HepG2 (cell line): Measurements from ENCODE around the gene SLC22A23. TPM values are rescaled to one million over a fixed set of nuclear protein-coding genes. Genes with fewer than 3 reads are reported as not detected.
A peak's percentile ranks its signal among the peaks of the same experiment; 100 is the strongest.

Experiments used
- CBX2 ChIP-seq, 2 experiments: fragments of 200-600 bp in 1 of 2; sonication (generic); formaldehyde crosslinking in 1 of 2; IDR thresholded peaks; 2 replicates each; pipeline versions ENCODE4 v1.7.0 to v1.8.1; 2018 to 2022; ENCODE audit warnings: low read depth in 2 of 2, low read length in 1 of 2, mild to moderate bottlenecking in 1 of 2, missing genetic modification reagents in 1 of 2
- CENPX ChIP-seq: sonication (generic); formaldehyde crosslinking; IDR thresholded peaks from 2 replicates; pipeline ENCODE4 v1.9.0; 2021; ENCODE audit warnings: mild to moderate bottlenecking, missing genetic modification reagents, moderate library complexity
- DPF2 ChIP-seq: sonication (generic); formaldehyde crosslinking; IDR thresholded peaks from 2 replicates; pipeline ENCODE4 v1.4.0; 2020; ENCODE audit warnings: mild to moderate bottlenecking, low read depth, missing genetic modification reagents, borderline replicate concordance
- ELF3 ChIP-seq: IDR thresholded peaks from 2 replicates; pipeline ENCODE4 v1.6.1; 2016; ENCODE audit warnings: missing genetic modification reagents, missing compliant biosample characterization
- HMG20B ChIP-seq: conservative IDR thresholded peaks from 2 replicates; pipeline ENCODE4 v1.6.1; 2016; ENCODE audit warnings: missing genetic modification reagents, missing compliant biosample characterization
- IRX3 ChIP-seq: sonication (generic); formaldehyde crosslinking; IDR thresholded peaks from 2 replicates; pipeline ENCODE4 v1.8.1; 2023; ENCODE audit warnings: mild to moderate bottlenecking, low read depth, missing genetic modification reagents, borderline replicate concordance
- SNAPC2 ChIP-seq: sonication (generic); formaldehyde crosslinking; IDR thresholded peaks from 2 replicates; pipeline ENCODE4 v1.8.1; 2022; ENCODE audit warnings: mild to moderate bottlenecking, missing genetic modification reagents
- YEATS4 ChIP-seq: sonication (generic); formaldehyde crosslinking; IDR thresholded peaks from 2 replicates; pipeline ENCODE4 v1.4.0; 2020; ENCODE audit warnings: missing genetic modification reagents, borderline replicate concordance
- ZNF331 ChIP-seq: sonication (generic); formaldehyde crosslinking; IDR thresholded peaks from 2 replicates; pipeline ENCODE4 v1.4.0; 2020; ENCODE audit warnings: missing genetic modification reagents
- ZNF546 ChIP-seq: sonication (generic); formaldehyde crosslinking; conservative IDR thresholded peaks from 2 replicates; pipeline ENCODE4 v1.8.1; 2023; ENCODE audit warnings: mild to moderate bottlenecking, missing genetic modification reagents
- ZNF660 ChIP-seq: sonication (generic); formaldehyde crosslinking; IDR thresholded peaks from 2 replicates; pipeline ENCODE4 v1.5.1; 2020; ENCODE audit warnings: mild to moderate bottlenecking, low read depth, missing genetic modification reagents, borderline replicate concordance
- ZNF775 ChIP-seq: sonication (generic); formaldehyde crosslinking; IDR thresholded peaks from 2 replicates; pipeline ENCODE4 v1.4.0; 2020; ENCODE audit warnings: missing genetic modification reagents, mild to moderate bottlenecking, moderate library complexity, borderline replicate concordance
- polyA plus RNA-seq, 8 experiments: library from polyadenylated mRNA; depleted of rRNA in 3 of 8; stranded (reverse) in 7 of 8; unstranded in 1 of 8; fragments of >200 nt; fragmentation: Illumina TruSeq in 4 of 8; extraction: Trizol in 4 of 8; gene quantifications; 2 replicates each; pipeline versions ENCODE4 v1.2.1 to v1.2.3, GENCODE V29; 2011 to 2016; ENCODE audit warnings: low read depth in 4 of 8, missing spikeins in 1 of 8, mixed read lengths in 1 of 8; ENCODE audit not compliant: insufficient read depth in 1 of 8
- total RNA-seq, 5 experiments: library from RNA; depleted of rRNA; stranded (reverse); fragments of >200 nt; fragmentation: Illumina TruSeq; extraction: Trizol; gene quantifications; 2 replicates each; pipeline ENCODE4 v1.2.3, GENCODE V29; 2016; ENCODE audit warnings: low read depth in 1 of 5
- TF ChIP-seq, protein P1 (sequence below): sonication (generic); formaldehyde crosslinking; IDR thresholded peaks from 2 replicates; pipeline ENCODE4 v1.4.0; 2020; ENCODE audit warnings: missing genetic modification reagents
- TF ChIP-seq, protein P2 (sequence below): sonication (generic); formaldehyde crosslinking; IDR thresholded peaks from 2 replicates; pipeline ENCODE4 v1.4.0; 2020; ENCODE audit warnings: low read depth, mild to moderate bottlenecking, missing genetic modification reagents
- TF ChIP-seq, protein P3 (sequence below): sonication (generic); formaldehyde crosslinking; IDR thresholded peaks from 2 replicates; pipeline ENCODE4 v1.4.0; 2020; ENCODE audit warnings: missing genetic modification reagents
- TF ChIP-seq, protein P4 (sequence below): sonication (generic); formaldehyde crosslinking; IDR thresholded peaks from 2 replicates; pipeline ENCODE4 v1.5.1; 2020; ENCODE audit warnings: mild to moderate bottlenecking, moderate library complexity, missing genetic modification reagents
- TF ChIP-seq, protein P5 (sequence below): sonication (generic); formaldehyde crosslinking; IDR thresholded peaks from 2 replicates; pipeline ENCODE4 v1.4.0; 2020; ENCODE audit warnings: mild to moderate bottlenecking, missing genetic modification reagents
- TF ChIP-seq, protein P6 (sequence below), 2 experiments: sonication (generic) in 1 of 2; formaldehyde crosslinking in 1 of 2; IDR thresholded peaks; 2 replicates each; pipeline versions ENCODE4 v1.4.0 to v1.6.1; 2018 to 2020; ENCODE audit warnings: missing genetic modification reagents in 2 of 2, borderline replicate concordance in 1 of 2, low read depth in 1 of 2, mild to moderate bottlenecking in 1 of 2, missing biosample characterization in 1 of 2

The SLC22A23 gene
- total and polyA plus RNA-seq, 2 of the 13 experiments (the other 11 are each of a cell fraction or from before 2014, with no cell fraction given) = 11.8 to 17.5 TPM

DNA sequence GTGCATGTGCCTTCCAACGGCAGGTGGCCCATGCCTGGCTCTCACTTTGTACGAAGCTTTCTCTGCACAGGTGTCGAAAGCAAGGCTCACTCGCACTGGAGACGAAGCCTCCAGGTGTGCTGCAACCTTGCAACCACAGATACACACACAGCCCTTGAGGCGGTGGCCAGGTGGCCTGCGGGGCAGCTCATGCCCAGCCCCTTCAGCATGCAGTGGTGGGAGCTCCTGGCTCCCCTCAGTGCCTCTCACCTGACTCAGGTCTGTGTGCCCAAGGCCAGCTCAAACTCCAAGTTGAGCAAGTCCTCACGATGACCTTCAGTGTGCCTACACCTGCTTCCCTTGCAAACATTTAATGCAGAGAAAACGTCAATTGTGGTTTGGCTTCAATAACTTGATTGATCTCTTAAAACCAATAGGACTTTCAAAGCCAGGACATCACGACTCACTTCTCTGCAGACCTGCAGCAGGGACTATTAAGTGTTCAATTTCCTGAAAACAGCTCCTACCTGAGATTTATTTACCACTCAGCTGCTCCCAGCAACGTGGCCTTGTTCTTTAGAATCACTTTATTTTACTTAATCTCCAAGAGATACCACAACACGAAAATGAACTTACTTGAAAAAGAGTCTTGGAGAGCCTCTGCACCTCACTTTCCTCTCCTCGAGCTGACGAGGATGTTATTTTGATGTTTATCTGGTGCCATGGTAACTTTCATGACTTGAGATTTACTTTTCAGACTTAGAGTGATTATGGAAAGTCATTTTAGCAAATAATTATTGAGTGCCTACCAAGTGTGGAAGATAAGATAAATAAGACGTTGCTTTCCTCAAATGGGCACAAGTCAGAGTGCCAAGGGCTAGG lies 86.3 kb downstream of the SLC22A23 start (continued):
- TF ChIP-seq, protein P1, sequence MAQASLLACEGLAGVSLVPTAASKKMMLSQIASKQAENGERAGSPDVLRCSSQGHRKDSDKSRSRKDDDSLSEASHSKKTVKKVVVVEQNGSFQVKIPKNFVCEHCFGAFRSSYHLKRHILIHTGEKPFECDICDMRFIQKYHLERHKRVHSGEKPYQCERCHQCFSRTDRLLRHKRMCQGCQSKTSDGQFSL (CRISPR knock-in tag) = peak; percentile 96
- TF ChIP-seq ZNF660 (CRISPR knock-in tag) (no peak), CBX2 (IDR thresholded peaks at IDR 0.05; ENCODE audit: low read depth, low read length) (no peak), CBX2 (CRISPR knock-in tag; IDR thresholded peaks at IDR 0.05; ENCODE audit: low read depth) (peak; percentile 84; the same call in 1 of the 2 replicates), YEATS4 (CRISPR knock-in tag) (peak; percentile 64; the same call in 1 of the 2 replicates), IRX3 (CRISPR knock-in tag) (peak; percentile 76; the same call in 1 of the 2 replicates), SNAPC2 (CRISPR knock-in tag) (no peak), ELF3 (CRISPR knock-in tag) (peak; percentile 95), HMG20B (CRISPR knock-in tag) (0 out of 2 replicates have a peak, but pooled peaks have one; percentile 29), CENPX (CRISPR knock-in tag) (no peak), ZNF331 (CRISPR knock-in tag) (peak; percentile 93), DPF2 (peak; percentile 99), ZNF546 (CRISPR knock-in tag) (peak; percentile 66; the same call in 1 of the 2 replicates), ZNF775 (CRISPR knock-in tag) (no peak)
- TF ChIP-seq, protein P2, sequence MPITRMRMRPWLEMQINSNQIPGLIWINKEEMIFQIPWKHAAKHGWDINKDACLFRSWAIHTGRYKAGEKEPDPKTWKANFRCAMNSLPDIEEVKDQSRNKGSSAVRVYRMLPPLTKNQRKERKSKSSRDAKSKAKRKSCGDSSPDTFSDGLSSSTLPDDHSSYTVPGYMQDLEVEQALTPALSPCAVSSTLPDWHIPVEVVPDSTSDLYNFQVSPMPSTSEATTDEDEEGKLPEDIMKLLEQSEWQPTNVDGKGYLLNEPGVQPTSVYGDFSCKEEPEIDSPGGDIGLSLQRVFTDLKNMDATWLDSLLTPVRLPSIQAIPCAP = no peak
- TF ChIP-seq, protein P3, sequence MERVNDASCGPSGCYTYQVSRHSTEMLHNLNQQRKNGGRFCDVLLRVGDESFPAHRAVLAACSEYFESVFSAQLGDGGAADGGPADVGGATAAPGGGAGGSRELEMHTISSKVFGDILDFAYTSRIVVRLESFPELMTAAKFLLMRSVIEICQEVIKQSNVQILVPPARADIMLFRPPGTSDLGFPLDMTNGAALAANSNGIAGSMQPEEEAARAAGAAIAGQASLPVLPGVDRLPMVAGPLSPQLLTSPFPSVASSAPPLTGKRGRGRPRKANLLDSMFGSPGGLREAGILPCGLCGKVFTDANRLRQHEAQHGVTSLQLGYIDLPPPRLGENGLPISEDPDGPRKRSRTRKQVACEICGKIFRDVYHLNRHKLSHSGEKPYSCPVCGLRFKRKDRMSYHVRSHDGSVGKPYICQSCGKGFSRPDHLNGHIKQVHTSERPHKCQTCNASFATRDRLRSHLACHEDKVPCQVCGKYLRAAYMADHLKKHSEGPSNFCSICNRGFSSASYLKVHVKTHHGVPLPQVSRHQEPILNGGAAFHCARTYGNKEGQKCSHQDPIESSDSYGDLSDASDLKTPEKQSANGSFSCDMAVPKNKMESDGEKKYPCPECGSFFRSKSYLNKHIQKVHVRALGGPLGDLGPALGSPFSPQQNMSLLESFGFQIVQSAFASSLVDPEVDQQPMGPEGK (CRISPR knock-in tag) = peak; percentile 95
- TF ChIP-seq, protein P4, sequence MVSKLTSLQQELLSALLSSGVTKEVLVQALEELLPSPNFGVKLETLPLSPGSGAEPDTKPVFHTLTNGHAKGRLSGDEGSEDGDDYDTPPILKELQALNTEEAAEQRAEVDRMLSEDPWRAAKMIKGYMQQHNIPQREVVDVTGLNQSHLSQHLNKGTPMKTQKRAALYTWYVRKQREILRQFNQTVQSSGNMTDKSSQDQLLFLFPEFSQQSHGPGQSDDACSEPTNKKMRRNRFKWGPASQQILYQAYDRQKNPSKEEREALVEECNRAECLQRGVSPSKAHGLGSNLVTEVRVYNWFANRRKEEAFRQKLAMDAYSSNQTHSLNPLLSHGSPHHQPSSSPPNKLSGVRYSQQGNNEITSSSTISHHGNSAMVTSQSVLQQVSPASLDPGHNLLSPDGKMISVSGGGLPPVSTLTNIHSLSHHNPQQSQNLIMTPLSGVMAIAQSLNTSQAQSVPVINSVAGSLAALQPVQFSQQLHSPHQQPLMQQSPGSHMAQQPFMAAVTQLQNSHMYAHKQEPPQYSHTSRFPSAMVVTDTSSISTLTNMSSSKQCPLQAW (CRISPR knock-in tag) = peak; percentile 98
- TF ChIP-seq, protein P5, sequence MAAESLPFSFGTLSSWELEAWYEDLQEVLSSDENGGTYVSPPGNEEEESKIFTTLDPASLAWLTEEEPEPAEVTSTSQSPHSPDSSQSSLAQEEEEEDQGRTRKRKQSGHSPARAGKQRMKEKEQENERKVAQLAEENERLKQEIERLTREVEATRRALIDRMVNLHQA = no peak
- TF ChIP-seq, protein P6, sequence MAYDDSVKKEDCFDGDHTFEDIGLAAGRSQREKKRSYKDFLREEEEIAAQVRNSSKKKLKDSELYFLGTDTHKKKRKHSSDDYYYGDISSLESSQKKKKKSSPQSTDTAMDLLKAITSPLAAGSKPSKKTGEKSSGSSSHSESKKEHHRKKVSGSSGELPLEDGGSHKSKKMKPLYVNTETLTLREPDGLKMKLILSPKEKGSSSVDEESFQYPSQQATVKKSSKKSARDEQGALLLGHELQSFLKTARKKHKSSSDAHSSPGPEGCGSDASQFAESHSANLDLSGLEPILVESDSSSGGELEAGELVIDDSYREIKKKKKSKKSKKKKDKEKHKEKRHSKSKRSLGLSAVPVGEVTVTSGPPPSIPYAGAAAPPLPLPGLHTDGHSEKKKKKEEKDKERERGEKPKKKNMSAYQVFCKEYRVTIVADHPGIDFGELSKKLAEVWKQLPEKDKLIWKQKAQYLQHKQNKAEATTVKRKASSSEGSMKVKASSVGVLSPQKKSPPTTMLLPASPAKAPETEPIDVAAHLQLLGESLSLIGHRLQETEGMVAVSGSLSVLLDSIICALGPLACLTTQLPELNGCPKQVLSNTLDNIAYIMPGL (CRISPR knock-in tag; IDR thresholded peaks at IDR 0.05; ENCODE audit: borderline replicate concordance in 1 of 2, low read depth in 1 of 2) = peak; percentile 21 to 67; a peak in 2 of 4 replicates
